Measurements from ENCODE around the gene PTPN21. TPM values are rescaled to one million over a fixed set of nuclear protein-coding genes. Genes with fewer than 3 reads are reported as not detected.

PTPN21 gene
- total and polyA plus RNA-seq, 7 experiments from 2014 or later: 0.34 TPM; not detected in 6

GRCh38 chr14:88430976-88431375, 123.8 kb downstream of the PTPN21 start:
- H3K4me1 Mint-ChIP-seq: no peaks in the 10 kb centered on the region
- no peaks in the 10 kb centered on the region for H3K9me3 Mint-ChIP-seq
- Histone ChIP-seq H3K9me3 (ENCODE audit: control insufficient read depth in 2 of 3, low read length in 3 of 3) (no peaks in the 10 kb centered on the region), H3K4me3 (ENCODE audit: low read length) (no peak overlapping the region), H3K27ac (ENCODE audit: low read depth, low read length) (no peak overlapping the region), H3K4me1 (ENCODE audit: control insufficient read depth in 2 of 2, insufficient read depth in 2 of 2, low read length in 2 of 2) (no peaks in the 10 kb centered on the region), H3K36me3 (ENCODE audit: control insufficient read depth in 2 of 3, insufficient read depth in 3 of 3, low read length in 3 of 3) (no peaks in the 10 kb centered on the region), H3K27me3 (ENCODE audit: control insufficient read depth in 2 of 2, insufficient read depth in 2 of 2, low read length in 2 of 2) (no peaks in the 10 kb centered on the region)
- ChIA-PET CTCF (no interaction called here), POLR2A (no interaction called here)
- no peaks in the 10 kb centered on the region for H3K27me3 Mint-ChIP-seq
- DNase-seq (no peak), ATAC-seq (no peak)
- H3K4me3 Mint-ChIP-seq: no peak overlapping the region
- intact Hi-C loops (cut with micrococcal nuclease): no loop called here
- H3K36me3 Mint-ChIP-seq: peaks cover 0 to 21% (median 0%) of the 10 kb centered on the region in 5 donors
- no peak overlapping the region for H3K27ac Mint-ChIP-seq

GRCh38 chr14:88426271-88426670, 128.5 kb downstream of the PTPN21 start:
- no peak overlapping the region for H3K27ac Mint-ChIP-seq
- H3K4me3 Mint-ChIP-seq: no peak overlapping the region

GRCh38 chr14:88424573-88424972, 130.2 kb downstream of the PTPN21 start:
- H3K27me3 Mint-ChIP-seq: no peaks in the 10 kb centered on the region
- Histone ChIP-seq H3K27me3 (ENCODE audit: control insufficient read depth in 2 of 2, insufficient read depth in 2 of 2, low read length in 2 of 2) (no peaks in the 10 kb centered on the region), H3K27ac (ENCODE audit: low read depth, low read length) (no peak overlapping the region), H3K9me3 (ENCODE audit: control insufficient read depth in 2 of 3, low read length in 3 of 3) (no peaks in the 10 kb centered on the region), H3K4me3 (ENCODE audit: low read length) (no peak overlapping the region), H3K36me3 (ENCODE audit: control insufficient read depth in 2 of 3, insufficient read depth in 3 of 3, low read length in 3 of 3) (no peaks in the 10 kb centered on the region), H3K4me1 (ENCODE audit: control insufficient read depth in 2 of 2, insufficient read depth in 2 of 2, low read length in 2 of 2) (no peaks in the 10 kb centered on the region)
- DNase-seq (no peak), ATAC-seq (no peak)
- peaks cover 0 to 5% (median 0%) of the 10 kb centered on the region in 11 donors for H3K9me3 Mint-ChIP-seq
- H3K27ac Mint-ChIP-seq: no peak overlapping the region
- no peaks in the 10 kb centered on the region for H3K4me1 Mint-ChIP-seq
- POLR2A ChIA-PET: interaction anchor here (0.5 kb wide), 1 partner anchor 12 kb away, joined by 4 read pairs; no protein-coding TSS in a partner anchor
- H3K4me3 Mint-ChIP-seq: no peak overlapping the region
- intact Hi-C loops (cut with micrococcal nuclease): no loop called here
- CTCF ChIA-PET: no interaction called here
- H3K36me3 Mint-ChIP-seq: peaks cover 0 to 17% (median 5%) of the 10 kb centered on the region in 5 donors

More at GRCh38 chr14:88426271-88426670, 128.5 kb downstream of the PTPN21 start:
- Histone ChIP-seq H3K27ac (ENCODE audit: low read depth, low read length) (no peak overlapping the region), H3K9me3 (ENCODE audit: control insufficient read depth in 2 of 3, low read length in 3 of 3) (no peaks in the 10 kb centered on the region), H3K4me1 (ENCODE audit: control insufficient read depth in 2 of 2, insufficient read depth in 2 of 2, low read length in 2 of 2) (no peaks in the 10 kb centered on the region), H3K36me3 (ENCODE audit: control insufficient read depth in 2 of 3, insufficient read depth in 3 of 3, low read length in 3 of 3) (no peaks in the 10 kb centered on the region), H3K27me3 (ENCODE audit: control insufficient read depth in 2 of 2, insufficient read depth in 2 of 2, low read length in 2 of 2) (no peaks in the 10 kb centered on the region), H3K4me3 (ENCODE audit: low read length) (no peak overlapping the region)
- peaks cover 0 to 15% (median 0%) of the 10 kb centered on the region in 5 donors for H3K36me3 Mint-ChIP-seq
- no peaks in the 10 kb centered on the region for H3K9me3 Mint-ChIP-seq
- ChIA-PET POLR2A (no interaction called here), CTCF (no interaction called here)
- no peaks in the 10 kb centered on the region for H3K27me3 Mint-ChIP-seq
- ATAC-seq: no peak
- DNase-seq: no peak
- H3K4me1 Mint-ChIP-seq: no peaks in the 10 kb centered on the region
- intact Hi-C loops (cut with micrococcal nuclease): no loop called here

DNA sequence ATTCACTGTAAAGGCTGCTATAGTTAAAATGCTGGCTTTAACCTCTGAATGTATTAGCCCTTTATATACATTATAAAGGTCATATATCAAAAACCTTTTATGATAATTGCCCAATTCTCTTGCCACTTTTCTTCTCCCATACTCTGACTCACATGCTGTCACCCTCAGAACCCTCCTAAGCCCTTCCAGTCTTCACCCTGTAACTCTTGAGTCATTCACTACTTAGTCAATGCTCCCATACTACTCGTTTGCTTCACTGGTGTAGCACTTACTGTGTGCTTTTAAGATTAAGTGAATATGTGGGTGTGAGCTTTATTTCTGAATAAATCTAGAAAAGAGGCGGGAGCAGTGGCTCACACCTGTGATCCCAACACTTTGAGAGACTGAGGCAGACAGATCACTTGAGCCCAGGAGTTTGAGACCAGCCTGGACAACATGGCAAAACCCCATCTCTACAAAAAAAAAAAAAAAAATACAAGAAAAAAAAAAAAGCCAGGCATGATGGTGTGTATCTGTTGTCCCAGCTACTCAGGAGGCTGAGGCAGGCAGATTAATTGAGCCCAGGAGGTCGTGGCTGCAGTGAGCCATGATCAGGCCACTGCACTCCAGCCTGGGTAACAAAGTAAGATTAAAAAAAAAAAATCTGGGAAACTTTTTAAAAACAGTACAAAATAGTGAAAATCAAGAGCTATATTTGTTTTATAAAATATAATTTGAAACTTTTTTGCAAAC, 131.7 kb downstream of the PTPN21 start:
- POLR2A ChIA-PET: no interaction called here
- H3K4me1 Mint-ChIP-seq: no peaks in the 10 kb centered on the region

GRCh38 chr14:88422047-88422446, 132.8 kb downstream of the PTPN21 start:
- no peaks in the 10 kb centered on the region for H3K4me1 ChIP-seq (ENCODE audit: control insufficient read depth in 2 of 2, insufficient read depth in 2 of 2, low read length in 2 of 2)
- DNase-seq (no peak), ATAC-seq (no peak)
- POLR2A ChIA-PET: no interaction called here
- H3K4me3 ChIP-seq (ENCODE audit: low read length): no peak overlapping the region
- intact Hi-C loops (cut with micrococcal nuclease): no loop called here
- CTCF ChIA-PET: no interaction called here
- Mint-ChIP-seq H3K4me1 (no peaks in the 10 kb centered on the region), H3K27me3 (no peaks in the 10 kb centered on the region), H3K27ac (no peak overlapping the region), H3K36me3 (peaks cover 5 to 27% (median 21%) of the 10 kb centered on the region in 5 donors), H3K9me3 (peaks cover 0 to 17% (median 9%) of the 10 kb centered on the region in 11 donors), H3K4me3 (no peak overlapping the region)
- peaks cover 0 to 5% (median 0%) of the 10 kb centered on the region in 3 experiments for H3K9me3 ChIP-seq (ENCODE audit: control insufficient read depth in 2 of 3, low read length in 3 of 3)
- no peaks in the 10 kb centered on the region for H3K27me3 ChIP-seq (ENCODE audit: control insufficient read depth in 2 of 2, insufficient read depth in 2 of 2, low read length in 2 of 2)
- H3K27ac ChIP-seq (ENCODE audit: low read depth, low read length): no peak overlapping the region
- no peaks in the 10 kb centered on the region for H3K36me3 ChIP-seq (ENCODE audit: control insufficient read depth in 2 of 3, insufficient read depth in 3 of 3, low read length in 3 of 3)

More for the DNA sequence above, 131.7 kb downstream of the PTPN21 start:
- Mint-ChIP-seq H3K27me3 (no peaks in the 10 kb centered on the region), H3K4me3 (no peak overlapping the region), H3K36me3 (peaks cover under 1 to 17% (median 10%) of the 10 kb centered on the region in 5 donors), H3K9me3 (peaks cover 0 to 7% (median 2%) of the 10 kb centered on the region in 11 donors), H3K27ac (no peak overlapping the region)
- DNase-seq (no peak), ATAC-seq (no peak)
- intact Hi-C loops (cut with micrococcal nuclease): no loop called here
- H3K9me3 ChIP-seq (ENCODE audit: control insufficient read depth in 2 of 3, low read length in 3 of 3): peaks cover 0 to 5% (median 0%) of the 10 kb centered on the region in 3 experiments
- no peaks in the 10 kb centered on the region for H3K27me3 ChIP-seq (ENCODE audit: control insufficient read depth in 2 of 2, insufficient read depth in 2 of 2, low read length in 2 of 2)
- no peak overlapping the region for H3K27ac ChIP-seq (ENCODE audit: low read depth, low read length)
- CTCF ChIA-PET: no interaction called here
- no peak overlapping the region for H3K4me3 ChIP-seq (ENCODE audit: low read length)
- H3K4me1 ChIP-seq (ENCODE audit: control insufficient read depth in 2 of 2, insufficient read depth in 2 of 2, low read length in 2 of 2): no peaks in the 10 kb centered on the region
- no peaks in the 10 kb centered on the region for H3K36me3 ChIP-seq (ENCODE audit: control insufficient read depth in 2 of 3, insufficient read depth in 3 of 3, low read length in 3 of 3)

DNA sequence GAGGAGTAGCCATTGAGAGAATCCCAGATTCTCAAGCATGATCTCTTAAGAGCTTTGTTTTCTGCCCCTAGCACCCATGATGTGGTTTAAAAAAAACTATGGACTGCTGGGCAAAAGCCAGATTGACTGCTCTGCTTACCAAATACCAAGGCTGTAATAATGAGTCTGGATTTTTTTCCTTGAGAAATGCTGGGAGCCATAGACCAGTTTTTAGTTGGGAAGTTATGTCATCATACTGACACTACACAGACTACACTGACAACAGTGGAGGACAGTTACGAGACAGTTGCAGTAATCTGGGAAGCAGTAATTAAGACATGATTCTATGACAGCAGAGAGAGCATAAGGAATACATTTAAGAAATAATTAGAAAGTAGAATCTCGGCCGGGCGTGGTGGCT, 133.5 kb downstream of the PTPN21 start:
- no peaks in the 10 kb centered on the region for H3K4me1 Mint-ChIP-seq
- H3K27me3 ChIP-seq (ENCODE audit: control insufficient read depth in 2 of 2, insufficient read depth in 2 of 2, low read length in 2 of 2): no peaks in the 10 kb centered on the region
- POLR2A ChIA-PET: no interaction called here
- H3K9me3 Mint-ChIP-seq: peaks cover 0 to 24% (median 9%) of the 10 kb centered on the region in 11 donors
- CTCF ChIA-PET: interaction anchor here (0.6 kb wide), 1 partner anchor 77 kb away, joined by 4 read pairs; no protein-coding TSS in a partner anchor
- H3K27me3 Mint-ChIP-seq: no peaks in the 10 kb centered on the region
- peaks cover 5 to 30% (median 23%) of the 10 kb centered on the region in 5 donors for H3K36me3 Mint-ChIP-seq
- no peak overlapping the region for H3K27ac Mint-ChIP-seq
- H3K27ac ChIP-seq (ENCODE audit: low read depth, low read length): no peak overlapping the region
- DNase-seq (no peak), ATAC-seq (no peak)
- H3K4me3 ChIP-seq (ENCODE audit: low read length): no peak overlapping the region
- no peaks in the 10 kb centered on the region for H3K36me3 ChIP-seq (ENCODE audit: control insufficient read depth in 2 of 3, insufficient read depth in 3 of 3, low read length in 3 of 3)
- H3K4me1 ChIP-seq (ENCODE audit: control insufficient read depth in 2 of 2, insufficient read depth in 2 of 2, low read length in 2 of 2): no peaks in the 10 kb centered on the region
- intact Hi-C loops (cut with micrococcal nuclease): no loop called here
- H3K9me3 ChIP-seq (ENCODE audit: control insufficient read depth in 2 of 3, low read length in 3 of 3): peaks cover 0 to 5% (median 0%) of the 10 kb centered on the region in 3 experiments
- no peak overlapping the region for H3K4me3 Mint-ChIP-seq

DNA sequence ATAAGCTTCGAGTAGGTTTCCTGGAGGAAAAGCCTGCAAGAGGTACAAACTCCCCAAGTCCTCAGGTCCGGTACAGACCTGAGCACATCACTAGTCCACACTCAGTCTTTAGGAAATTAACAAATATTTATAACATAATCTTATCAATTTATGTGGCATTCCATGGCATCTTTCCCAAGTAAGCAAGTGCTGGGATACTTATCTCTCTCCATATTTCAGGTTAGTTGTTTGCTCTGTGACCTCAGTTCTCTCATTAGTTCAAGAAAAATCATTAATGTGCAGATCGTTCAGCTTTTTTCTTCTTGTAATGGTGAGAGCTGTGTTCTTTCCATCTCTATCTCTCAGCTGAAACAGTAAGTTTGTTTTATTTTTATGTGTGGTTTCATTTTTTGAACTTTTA, 134.6 kb downstream of the PTPN21 start:
- no peaks in the 10 kb centered on the region for H3K4me1 ChIP-seq (ENCODE audit: control insufficient read depth in 2 of 2, insufficient read depth in 2 of 2, low read length in 2 of 2)
- ChIA-PET POLR2A (no interaction called here), CTCF (interaction anchor here (0.6 kb wide), 1 partner anchor 239 kb away, joined by 3 read pairs; no protein-coding TSS in a partner anchor)
- H3K36me3 ChIP-seq (ENCODE audit: control insufficient read depth in 2 of 3, insufficient read depth in 3 of 3, low read length in 3 of 3): no peaks in the 10 kb centered on the region
- H3K27me3 ChIP-seq (ENCODE audit: control insufficient read depth in 2 of 2, insufficient read depth in 2 of 2, low read length in 2 of 2): no peaks in the 10 kb centered on the region
- peaks cover 5 to 40% (median 32%) of the 10 kb centered on the region in 5 donors for H3K36me3 Mint-ChIP-seq
- DNase-seq (no peak), ATAC-seq (no peak)
- intact Hi-C loops (cut with micrococcal nuclease): no loop called here
- H3K27ac ChIP-seq (ENCODE audit: low read depth, low read length): no peak overlapping the region
- H3K9me3 ChIP-seq (ENCODE audit: control insufficient read depth in 2 of 3, low read length in 3 of 3): peaks cover 0 to 12% (median 4%) of the 10 kb centered on the region in 3 experiments
- no peaks in the 10 kb centered on the region for H3K4me1 Mint-ChIP-seq
- no peaks in the 10 kb centered on the region for H3K27me3 Mint-ChIP-seq
- H3K27ac Mint-ChIP-seq: no peak overlapping the region
- H3K4me3 ChIP-seq (ENCODE audit: low read length): no peak overlapping the region
- no peak overlapping the region for H3K4me3 Mint-ChIP-seq
- peaks cover 4 to 35% (median 18%) of the 10 kb centered on the region in 11 donors for H3K9me3 Mint-ChIP-seq

Measured in naive thymus-derived CD4-positive, alpha-beta T cell (primary cell).